Endodermal cell (in vitro differentiated cells): Measurements from ENCODE around the gene KLHDC7B. TPM values are rescaled to one million over a fixed set of nuclear protein-coding genes. Genes with fewer than 3 reads are reported as not detected.

Source experiments
- DNase-seq: peaks from one replicate; pipeline ENCODE4 v3.0.0-alpha.2; 2017
- H3K27ac ChIP-seq: 2 replicates; pipeline ENCODE4 v1.5.1; 2013; ENCODE audit warnings: mild to moderate bottlenecking, low read depth, low read length, moderate library complexity
- H3K27me3 ChIP-seq: 2 replicates; pipeline ENCODE4 v1.6.1; 2013; ENCODE audit warnings: mild to moderate bottlenecking, low read length, moderate library complexity; ENCODE audit not compliant: insufficient read depth, control insufficient read depth, poor library complexity, severe bottlenecking
- H3K36me3 ChIP-seq: 2 replicates; pipeline ENCODE4 v1.7.0; 2013; ENCODE audit warnings: mild to moderate bottlenecking, low read length, moderate library complexity; ENCODE audit not compliant: control insufficient read depth, insufficient read depth
- H3K4me1 ChIP-seq: one replicate; pipeline ENCODE4 v1.7.0; 2013; ENCODE audit warnings: low read length; ENCODE audit not compliant: control insufficient read depth, insufficient read depth
- H3K4me3 ChIP-seq: 2 replicates; pipeline ENCODE4 v1.5.1; 2013; ENCODE audit warnings: mild to moderate bottlenecking, low read length, moderate library complexity
- H3K9ac ChIP-seq: 2 replicates; pipeline ENCODE4 v1.6.1; 2013; ENCODE audit warnings: mild to moderate bottlenecking, low read length, moderate library complexity; ENCODE audit not compliant: poor library complexity, severe bottlenecking; ENCODE audit errors: extremely low read depth
- H3K9me3 ChIP-seq: 2 replicates; pipeline ENCODE4 v1.6.1; 2013; ENCODE audit warnings: mild to moderate bottlenecking, low read length, moderate library complexity; ENCODE audit not compliant: control insufficient read depth
- H3K27ac Mint-ChIP-seq: 2 replicates; pipeline ENCODE4 v1.8.0; 2020; ENCODE audit warnings: mixed read lengths
- H3K27me3 Mint-ChIP-seq: 2 replicates; pipeline ENCODE4 v1.8.0; 2021; ENCODE audit warnings: mild to moderate bottlenecking, mixed read lengths; ENCODE audit not compliant: insufficient read depth
- H3K36me3 Mint-ChIP-seq: 2 replicates; pipeline ENCODE4 v1.8.0; 2020; ENCODE audit warnings: low read depth, mixed read lengths
- H3K4me1 Mint-ChIP-seq: 2 replicates; pipeline ENCODE4 v1.8.0; 2020; ENCODE audit warnings: mixed read lengths
- H3K4me3 Mint-ChIP-seq: 2 replicates; pipeline ENCODE4 v1.8.0; 2020; ENCODE audit warnings: mild to moderate bottlenecking, moderate library complexity, mixed read lengths
- H3K9me3 Mint-ChIP-seq: 2 replicates; pipeline ENCODE4 v1.8.0; 2020; ENCODE audit warnings: mild to moderate bottlenecking, mixed read lengths
- CTCF ChIP-seq: fragments of 200-600 bp; sonication (generic); conservative IDR thresholded peaks from 2 replicates; pipeline ENCODE4 v1.5.0; 2021; ENCODE audit warnings: antibody characterized with exemption, mild to moderate bottlenecking
- WGBS, 2 experiments: methylation state at CpG; one replicate each; pipeline versions ENCODE4 v1.1.5 to v1.1.7; 2013; ENCODE audit warnings: missing lambda C conversion rate in 2 of 2, mixed read lengths in 1 of 2; ENCODE audit not compliant: insufficient coverage in 1 of 2, insufficient read length in 1 of 2; 5-methylcytosine and 5-hydroxymethylcytosine counted together
- total RNA-seq, 2 donors: library from RNA; stranded (reverse); fragmentation: NEBNext Ultra II Directional in 1 of 2; extraction: Animal tissue kit (Norgen Biotek cat#: 25700) in 1 of 2; gene quantifications; 2 replicates in 1 of 2; 3 replicates in 1 of 2; pipeline ENCODE4 v1.2.1, GENCODE V29; 2021

KLHDC7B gene
- total RNA-seq, 2 donors from 2014 or later: not detected

- 1 to 5% methylated on average over 20 to 64 of the region's 76 CpGs for WGBS, 2 experiments
- H3K27ac Mint-ChIP-seq: peak within 1 kb of the TSS; percentile 97
- H3K4me3 Mint-ChIP-seq: peak within 1 kb of the TSS; percentile 95
- H3K4me1 ChIP-seq: peaks cover 8% of the 10 kb centered on the region
- no peak for DNase-seq
- H3K9me3 ChIP-seq: no peaks in the 10 kb centered on the region
- H3K4me1 Mint-ChIP-seq: peaks cover 8% of the 10 kb centered on the region
- H3K27ac ChIP-seq: peak within 1 kb of the TSS; percentile 94
- H3K36me3 Mint-ChIP-seq: peaks cover 5% of the 10 kb centered on the region
- no peaks in the 10 kb centered on the region for H3K27me3 ChIP-seq
- peak within 1 kb of the TSS; percentile 97 for H3K4me3 ChIP-seq
- no peaks in the 10 kb centered on the region for H3K27me3 Mint-ChIP-seq
- no peak for TF ChIP-seq CTCF
- peak within 1 kb of the TSS; percentile 81 for H3K9ac ChIP-seq
- no peaks in the 10 kb centered on the region for H3K9me3 Mint-ChIP-seq
- H3K36me3 ChIP-seq: peaks cover 20% of the 10 kb centered on the region
These were observed 37.5 kb upstream of the KLHDC7B start, which contains the start of gene NCAPH2 for GRCh38 chr22:50507991-50508884. TSS of gene NCAPH2 (plus strand) at chr22:50508224. CDS start at chr22:50508338, 114 bp downstream.

- TF ChIP-seq CTCF: no peak
- WGBS, 2 experiments: 53 to 54% methylated on average over 3 of the region's 3 CpGs
- H3K9me3 Mint-ChIP-seq: no peaks in the 10 kb centered on the region
- peaks cover 5% of the 10 kb centered on the region for H3K36me3 Mint-ChIP-seq
- Histone ChIP-seq H3K4me3 (peak overlapping the region; percentile 93), H3K9me3 (no peaks in the 10 kb centered on the region), H3K27ac (no peak overlapping the region), H3K4me1 (peaks cover 8% of the 10 kb centered on the region), H3K27me3 (no peaks in the 10 kb centered on the region), H3K36me3 (peaks cover 20% of the 10 kb centered on the region), H3K9ac (peak overlapping the region; percentile 81)
- H3K27me3 Mint-ChIP-seq: no peaks in the 10 kb centered on the region
- peak overlapping the region; percentile 56 for H3K27ac Mint-ChIP-seq
- peak overlapping the region; percentile 79 for H3K4me3 Mint-ChIP-seq
- H3K4me1 Mint-ChIP-seq: peaks cover 8% of the 10 kb centered on the region
- DNase-seq: no peak
These were observed 36.8 kb upstream of the KLHDC7B start for GRCh38 chr22:50508897-50509296.

- no peak for DNase-seq
- no peak overlapping the region for H3K9ac ChIP-seq
- 93 to 96% methylated on average over 9 to 15 of the region's 15 CpGs for WGBS, 2 experiments
- H3K27ac ChIP-seq: no peak overlapping the region
- Mint-ChIP-seq H3K4me1 (peaks cover 8% of the 10 kb centered on the region), H3K36me3 (peaks cover 24% of the 10 kb centered on the region), H3K27ac (no peak overlapping the region), H3K4me3 (no peak overlapping the region), H3K27me3 (no peaks in the 10 kb centered on the region), H3K9me3 (no peaks in the 10 kb centered on the region)
- no peak overlapping the region for H3K4me3 ChIP-seq
- no peaks in the 10 kb centered on the region for H3K9me3 ChIP-seq
- no peak for TF ChIP-seq CTCF
- peaks cover 12% of the 10 kb centered on the region for H3K36me3 ChIP-seq
- H3K4me1 ChIP-seq: peaks cover 8% of the 10 kb centered on the region
- H3K27me3 ChIP-seq: no peaks in the 10 kb centered on the region
These were observed 32.5 kb upstream of the KLHDC7B start for GRCh38 chr22:50513175-50513574.
